Fibroblast of lung (primary cell): ENCODE measurements around the gene TFAP2E.

Experiments used
- CTCF ChIP-seq, 2 donors: IDR thresholded peaks in 1 of 2; conservative IDR thresholded peaks in 1 of 2; 1 replicate in 1 of 2; 2 replicates in 1 of 2; pipeline ENCODE4 v1.5.1; 2011 to 2012; ENCODE audit warnings: low read length in 2 of 2, control low read depth in 1 of 2, inconsistent platforms in 1 of 2, low read depth in 1 of 2, mild to moderate bottlenecking in 1 of 2
- EZH2 ChIP-seq: IDR thresholded peaks from 2 replicates; pipeline ENCODE4 v1.5.1; 2012; ENCODE audit warnings: low read length, control low read depth, mild to moderate bottlenecking; ENCODE audit errors: missing control alignments

GRCh38 chr1:35553851-35554250, 19.3 kb upstream of the TFAP2E start:
- TF ChIP-seq CTCF (conservative IDR thresholded peaks at IDR 0.05 in 1 of 2, IDR thresholded peaks at IDR 0.05 in 1 of 2; ENCODE audit: low read depth in 1 of 2, low read length in 2 of 2) (no peak), EZH2 (no peak)
